Mammary epithelial cell (primary cell): ENCODE measurements around the gene ASH1L.

Source experiments
- EZH2 ChIP-seq: IDR thresholded peaks from 2 replicates; pipeline ENCODE4 v1.6.1; 2012; ENCODE audit warnings: low read length, inconsistent platforms, borderline replicate concordance
- TF ChIP-seq, protein P1 (sequence below), 2 donors: IDR thresholded peaks in 1 of 2; conservative IDR thresholded peaks in 1 of 2; 2 replicates each; pipeline ENCODE4 v1.5.1; 2011 to 2012; ENCODE audit warnings: inconsistent platforms in 2 of 2, low read length in 2 of 2, mild to moderate bottlenecking in 2 of 2, control low read depth in 1 of 2, low read depth in 1 of 2; ENCODE audit not compliant: insufficient read depth in 1 of 2; ENCODE audit errors: extremely low read depth in 1 of 2

DNA sequence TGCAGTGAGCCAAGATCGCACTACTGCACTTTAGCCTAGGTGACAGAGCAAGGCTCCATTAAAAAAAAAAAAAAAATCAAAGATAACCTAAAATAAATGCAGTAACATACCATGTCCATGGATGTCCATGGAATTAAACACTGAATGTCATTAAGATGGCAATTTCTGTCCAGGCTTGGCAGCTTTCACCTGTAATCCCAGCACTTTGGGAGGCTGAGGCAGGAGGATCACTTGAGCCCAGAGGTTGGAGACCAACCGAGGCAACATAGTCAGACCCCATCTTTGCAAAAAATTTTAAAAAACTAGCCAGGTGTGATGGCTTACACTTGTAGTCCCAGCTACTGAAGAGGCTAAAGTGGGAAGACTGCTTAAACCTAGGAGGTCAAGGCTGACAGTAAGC, 141.8 kb downstream of the ASH1L start:
- TF ChIP-seq, protein P1, sequence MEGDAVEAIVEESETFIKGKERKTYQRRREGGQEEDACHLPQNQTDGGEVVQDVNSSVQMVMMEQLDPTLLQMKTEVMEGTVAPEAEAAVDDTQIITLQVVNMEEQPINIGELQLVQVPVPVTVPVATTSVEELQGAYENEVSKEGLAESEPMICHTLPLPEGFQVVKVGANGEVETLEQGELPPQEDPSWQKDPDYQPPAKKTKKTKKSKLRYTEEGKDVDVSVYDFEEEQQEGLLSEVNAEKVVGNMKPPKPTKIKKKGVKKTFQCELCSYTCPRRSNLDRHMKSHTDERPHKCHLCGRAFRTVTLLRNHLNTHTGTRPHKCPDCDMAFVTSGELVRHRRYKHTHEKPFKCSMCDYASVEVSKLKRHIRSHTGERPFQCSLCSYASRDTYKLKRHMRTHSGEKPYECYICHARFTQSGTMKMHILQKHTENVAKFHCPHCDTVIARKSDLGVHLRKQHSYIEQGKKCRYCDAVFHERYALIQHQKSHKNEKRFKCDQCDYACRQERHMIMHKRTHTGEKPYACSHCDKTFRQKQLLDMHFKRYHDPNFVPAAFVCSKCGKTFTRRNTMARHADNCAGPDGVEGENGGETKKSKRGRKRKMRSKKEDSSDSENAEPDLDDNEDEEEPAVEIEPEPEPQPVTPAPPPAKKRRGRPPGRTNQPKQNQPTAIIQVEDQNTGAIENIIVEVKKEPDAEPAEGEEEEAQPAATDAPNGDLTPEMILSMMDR (conservative IDR thresholded peaks at IDR 0.05 in 1 of 2, IDR thresholded peaks at IDR 0.05 in 1 of 2; ENCODE audit: extremely low read depth in 1 of 2, insufficient read depth in 1 of 2, low read depth in 1 of 2, low read length in 2 of 2) = no peak
- TF ChIP-seq EZH2 = no peak
